Esophagus muscularis mucosa (tissue), 4 donors: ENCODE results near the gene METTL26. TPM values are rescaled to one million over a fixed set of nuclear protein-coding genes. Genes with fewer than 3 reads are reported as not detected.
A peak's percentile ranks its signal among the peaks of the same experiment; 100 is the strongest.

Experiments used
- DNase-seq: peaks from one replicate; pipeline ENCODE4 v3.0.0-alpha.2; 2017; ENCODE audit errors: extremely low spot score
- H3K27ac ChIP-seq, 4 donors: fragments of 200-600 bp; sonication (generic); replicated peaks in 1 of 4; 1 replicate in 3 of 4; 2 replicates in 1 of 4; pipeline ENCODE4 v1.5.1; 2016 to 2019; ENCODE audit warnings: mild to moderate bottlenecking in 1 of 4
- H3K27me3 ChIP-seq, 4 donors: fragments of 200-600 bp; sonication (generic); one replicate each; pipeline versions ENCODE4 v1.5.1 to v1.6.0; 2016 to 2019
- H3K36me3 ChIP-seq, 4 donors: fragments of 200-600 bp; sonication (generic); one replicate each; pipeline ENCODE4 v1.5.1; 2016 to 2019
- H3K4me1 ChIP-seq, 4 donors: fragments of 200-600 bp; sonication (generic); one replicate each; pipeline ENCODE4 v1.5.1; 2016 to 2019
- H3K4me3 ChIP-seq, 4 donors: fragments of 200-600 bp; sonication (generic); 1 replicate in 2 of 4; 2 replicates in 2 of 4; pipeline ENCODE4 v1.5.1; 2016 to 2019; ENCODE audit warnings: mild to moderate bottlenecking in 4 of 4, moderate library complexity in 1 of 4
- H3K9me3 ChIP-seq, 4 donors: fragments of 200-600 bp; sonication (generic); 1 replicate in 3 of 4; 2 replicates in 1 of 4; pipeline ENCODE4 v1.5.1; 2016 to 2019
- EP300 ChIP-seq: sonication (generic); formaldehyde crosslinking; IDR thresholded peaks from one replicate; pipeline ENCODE4 v1.6.1; 2017; ENCODE audit warnings: antibody characterized with exemption
- POLR2A ChIP-seq: fragments of 450-650 bp; IDR thresholded peaks from one replicate; pipeline ENCODE4 v1.6.1; 2017; ENCODE audit warnings: antibody characterized with exemption, moderate library complexity, mild to moderate bottlenecking, low read depth
- POLR2AphosphoS5 ChIP-seq, 2 donors: sonication (generic); formaldehyde crosslinking; IDR thresholded peaks; one replicate each; pipeline ENCODE4 v1.6.1; 2017; ENCODE audit warnings: antibody characterized with exemption in 2 of 2
- WGBS: methylation state at CpG from one replicate; pipeline ENCODE4 v1.1.5; 2018; 5-methylcytosine and 5-hydroxymethylcytosine counted together
- intact Hi-C: fragments of 100-400 bp; cut with DNase I; formaldehyde crosslinking; loops from one replicate; pipeline ENCODE4 v1.15.1; 2023
- total RNA-seq, 4 donors: library from RNA; depleted of rRNA; stranded (reverse); fragments of >200 nt; gene quantifications; one replicate each; pipeline versions ENCODE4 v1.1.0 to v1.2.1, GENCODE V29; 2016
- TF ChIP-seq, protein P1 (sequence below), 3 experiments: fragments of 200-600 bp in 2 of 3; fragments of 450-650 bp in 1 of 3; sonication (generic) in 2 of 3; IDR thresholded peaks; one replicate each; pipeline ENCODE4 v1.5.1; 2017 to 2019; ENCODE audit warnings: antibody characterized with exemption in 3 of 3, mild to moderate bottlenecking in 2 of 3, moderate library complexity in 1 of 3

Gene METTL26
- 100 to 1,000 TPM; 129 to 166 (median 142) TPM for total RNA-seq

DNA sequence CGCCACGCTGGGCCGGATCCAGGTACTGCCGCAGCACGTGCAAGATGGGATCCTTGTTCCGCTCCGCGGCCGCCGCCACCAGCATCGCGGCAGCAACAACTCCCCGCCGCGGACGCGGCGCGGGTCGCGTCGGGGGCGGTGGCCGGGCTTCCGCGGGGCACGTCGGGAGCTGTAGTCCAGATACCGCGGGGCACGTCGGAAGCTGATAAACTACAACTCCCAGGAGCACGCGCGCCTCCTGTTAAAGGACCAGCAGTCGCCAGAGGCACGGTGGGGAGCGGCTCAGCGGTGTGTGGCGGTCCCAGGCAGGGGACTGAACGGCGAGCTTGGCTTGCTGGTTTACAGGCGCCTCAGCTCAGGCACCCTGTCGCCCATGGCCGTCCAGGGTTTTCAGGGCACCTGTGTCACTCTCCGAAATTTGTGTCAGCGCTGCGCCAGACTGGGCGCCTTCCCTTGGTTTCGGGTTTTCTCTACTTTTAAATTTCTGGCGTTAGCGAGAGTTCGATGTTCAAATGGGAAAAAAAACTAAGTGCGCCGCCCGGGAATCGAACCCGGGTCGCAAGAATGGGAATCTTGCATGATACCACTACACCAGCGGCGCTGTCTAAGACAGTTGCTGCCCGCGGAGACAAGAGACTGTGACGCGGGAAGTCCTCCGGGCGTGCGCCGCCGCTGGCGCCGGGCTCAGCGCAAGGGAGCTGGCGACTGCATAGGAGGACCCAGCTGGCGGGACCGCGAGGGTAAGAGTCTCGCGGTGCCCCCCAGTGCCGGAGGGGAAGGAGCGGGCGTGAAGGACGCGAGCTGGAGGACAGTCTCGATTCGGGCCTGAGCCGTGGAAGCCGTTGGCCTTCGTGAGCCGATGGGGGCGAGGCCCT is at the start of gene METTL26:
METTL26 (minus strand) TSS at position 100 of the 875 bp plus-strand sequence; CDS start at position 85, 15 bp downstream.
- intact Hi-C loops, result loop anchor here (5.0 kb wide), 2 partner anchors 49 to 234 kb away; partner anchors contain the start of gene DECR2
- TF ChIP-seq POLR2AphosphoS5 (IDR thresholded peaks at IDR 0.05), result peak; percentile 85 to 88
- TF ChIP-seq, protein P1, sequence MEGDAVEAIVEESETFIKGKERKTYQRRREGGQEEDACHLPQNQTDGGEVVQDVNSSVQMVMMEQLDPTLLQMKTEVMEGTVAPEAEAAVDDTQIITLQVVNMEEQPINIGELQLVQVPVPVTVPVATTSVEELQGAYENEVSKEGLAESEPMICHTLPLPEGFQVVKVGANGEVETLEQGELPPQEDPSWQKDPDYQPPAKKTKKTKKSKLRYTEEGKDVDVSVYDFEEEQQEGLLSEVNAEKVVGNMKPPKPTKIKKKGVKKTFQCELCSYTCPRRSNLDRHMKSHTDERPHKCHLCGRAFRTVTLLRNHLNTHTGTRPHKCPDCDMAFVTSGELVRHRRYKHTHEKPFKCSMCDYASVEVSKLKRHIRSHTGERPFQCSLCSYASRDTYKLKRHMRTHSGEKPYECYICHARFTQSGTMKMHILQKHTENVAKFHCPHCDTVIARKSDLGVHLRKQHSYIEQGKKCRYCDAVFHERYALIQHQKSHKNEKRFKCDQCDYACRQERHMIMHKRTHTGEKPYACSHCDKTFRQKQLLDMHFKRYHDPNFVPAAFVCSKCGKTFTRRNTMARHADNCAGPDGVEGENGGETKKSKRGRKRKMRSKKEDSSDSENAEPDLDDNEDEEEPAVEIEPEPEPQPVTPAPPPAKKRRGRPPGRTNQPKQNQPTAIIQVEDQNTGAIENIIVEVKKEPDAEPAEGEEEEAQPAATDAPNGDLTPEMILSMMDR (IDR thresholded peaks at IDR 0.05), result peak in 2 of 3 experiments; percentile 1 to 34
- TF ChIP-seq POLR2A, result no peak
- H3K4me1 ChIP-seq, result peaks cover 22 to 49% (median 42%) of the 10 kb centered on the region in 4 donors
- H3K27me3 ChIP-seq, result peaks cover 0 to 13% (median 0%) of the 10 kb centered on the region in 4 donors
- peak within 1 kb of the TSS; percentile 93 to 98 (median 95) for H3K27ac ChIP-seq
- no peaks in the 10 kb centered on the region for H3K9me3 ChIP-seq
- 0% methylated on average over 31 of the region's 91 CpGs for WGBS
- DNase-seq, result peak; percentile 98
- H3K36me3 ChIP-seq, result peaks cover 10 to 24% (median 19%) of the 10 kb centered on the region in 4 donors
- peak within 1 kb of the TSS; percentile 66 to 91 (median 82) for H3K4me3 ChIP-seq

DNA sequence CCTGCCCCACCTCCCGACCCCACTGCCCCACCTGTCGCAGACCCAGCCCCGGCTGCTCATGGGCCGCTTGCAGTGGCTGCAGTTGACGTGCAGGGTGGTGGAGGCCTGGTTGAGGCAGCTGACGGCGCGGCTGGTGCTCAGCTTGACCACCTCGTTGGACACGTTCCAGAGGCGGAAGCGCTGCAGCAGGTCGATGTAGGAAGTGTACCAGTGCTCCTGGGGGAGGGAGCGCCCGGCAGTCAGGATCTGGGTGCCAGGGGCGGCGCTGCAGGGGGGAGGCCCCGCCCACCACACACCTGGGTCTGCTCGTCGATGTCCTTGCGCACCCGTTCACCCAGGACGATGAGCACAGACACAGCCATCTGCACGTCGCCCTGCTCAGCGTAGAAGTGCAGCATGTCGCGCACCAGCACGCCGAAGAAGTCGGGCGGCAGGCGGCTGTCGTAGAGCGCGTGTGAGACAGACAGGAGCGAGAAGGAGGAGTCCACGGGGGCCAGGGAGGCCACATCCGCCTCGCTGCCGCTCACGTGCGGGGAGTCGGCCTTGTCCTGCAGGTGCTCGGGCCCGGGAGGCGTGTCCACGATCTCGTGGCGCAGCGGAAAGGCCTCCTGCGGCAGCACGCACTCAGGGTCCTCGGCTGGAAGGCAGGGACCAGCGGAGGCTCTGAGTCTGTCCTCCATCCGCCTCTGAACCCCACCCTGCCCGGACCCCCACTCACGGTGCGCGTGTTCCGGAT is 49.0 kb upstream of the METTL26 start:
- H3K4me3 ChIP-seq, result peak overlapping the region; percentile 72 to 80 (median 79)

GRCh38 chr16:684071-684794 is 48.1 kb upstream of the METTL26 start, which contains the start of gene JMJD8:
JMJD8 (minus strand) TSS chr16:684334; CDS start chr16:684319, 15 bp downstream.
- TF ChIP-seq, protein P1 (IDR thresholded peaks at IDR 0.05), result peak in 1 of 3 experiments; percentile 18
- TF ChIP-seq POLR2AphosphoS5 (IDR thresholded peaks at IDR 0.05), result peak; percentile 86 to 94
- TF ChIP-seq POLR2A, result peak; percentile 25
- TF ChIP-seq EP300, result no peak
- no peaks in the 10 kb centered on the region for H3K9me3 ChIP-seq
- H3K27me3 ChIP-seq, result no peaks in the 10 kb centered on the region
- H3K4me1 ChIP-seq, result peaks cover 62 to 89% (median 71%) of the 10 kb centered on the region in 4 donors
- WGBS, result 1% methylated on average over 28 of the region's 91 CpGs
- DNase-seq, result peak; percentile 97
- H3K27ac ChIP-seq, result peak within 1 kb of the TSS; percentile 73 to 87 (median 80)
- H3K36me3 ChIP-seq, result peaks cover 21 to 52% (median 40%) of the 10 kb centered on the region in 4 donors
- H3K4me3 ChIP-seq, result peak within 1 kb of the TSS; percentile 72 to 80 (median 79)
- intact Hi-C loops, result no loop called here

More for the DNA sequence above, 49.0 kb upstream of the METTL26 start:
- DNase-seq, result no peak
- H3K36me3 ChIP-seq, result peaks cover 21 to 52% (median 40%) of the 10 kb centered on the region in 4 donors
- H3K9me3 ChIP-seq, result no peaks in the 10 kb centered on the region
- TF ChIP-seq, protein P1 (IDR thresholded peaks at IDR 0.05), result no peak
- TF ChIP-seq EP300 (no peak), POLR2AphosphoS5 (IDR thresholded peaks at IDR 0.05) (no peak), POLR2A (no peak)
- WGBS, result 94% methylated on average over 53 of the region's 61 CpGs
- no peaks in the 10 kb centered on the region for H3K27me3 ChIP-seq
- peak overlapping the region; percentile 73 to 87 (median 80) for H3K27ac ChIP-seq
- intact Hi-C loops, result no loop called here
- H3K4me1 ChIP-seq, result peaks cover 64 to 94% (median 72%) of the 10 kb centered on the region in 4 donors

- Histone ChIP-seq H3K27ac (peak overlapping the region; percentile 73 to 87 (median 80)), H3K36me3 (peaks cover 21 to 52% (median 40%) of the 10 kb centered on the region in 4 donors), H3K4me3 (peak overlapping the region; percentile 72 to 80 (median 79)), H3K9me3 (no peaks in the 10 kb centered on the region), H3K4me1 (peaks cover 59 to 86% (median 69%) of the 10 kb centered on the region in 4 donors), H3K27me3 (no peaks in the 10 kb centered on the region)
- no peak for TF ChIP-seq EP300
- no peak for TF ChIP-seq POLR2A
- TF ChIP-seq, protein P1 (IDR thresholded peaks at IDR 0.05), result no peak
- TF ChIP-seq POLR2AphosphoS5 (IDR thresholded peaks at IDR 0.05), result no peak
- WGBS, result 28% methylated on average over 25 of the region's 57 CpGs
- intact Hi-C loops, result no loop called here
- no peak for DNase-seq
Observed at GRCh38 chr16:683396-684070, 47.4 kb upstream of the METTL26 start.
